HepG2 (cell line): ENCODE measurements around the gene TEKT5. TPM values are rescaled to one million over a fixed set of nuclear protein-coding genes. Genes with fewer than 3 reads are reported as not detected.

Experiments used
- CENPT ChIP-seq: sonication (generic); formaldehyde crosslinking; IDR thresholded peaks from 2 replicates; pipeline ENCODE4 v1.8.0; 2022; ENCODE audit warnings: low read depth, mild to moderate bottlenecking, moderate library complexity, missing genetic modification reagents
- HNF4G ChIP-seq, 2 experiments: sonication (generic) in 1 of 2; formaldehyde crosslinking in 1 of 2; IDR thresholded peaks; 2 replicates each; pipeline versions ENCODE4 v1.4.0 to v1.6.1; 2011 to 2020; ENCODE audit warnings: borderline replicate concordance in 2 of 2, low read depth in 2 of 2, mild to moderate bottlenecking in 2 of 2, low read length in 1 of 2, missing genetic modification reagents in 1 of 2, moderate library complexity in 1 of 2
- IKZF1 ChIP-seq: fragments of 450-650 bp; IDR thresholded peaks from 2 replicates; pipeline ENCODE4 v1.7.1; 2016
- IRF2 ChIP-seq: IDR thresholded peaks from 2 replicates; pipeline ENCODE4 v1.6.1; 2018; ENCODE audit warnings: missing genetic modification reagents, missing compliant biosample characterization
- MAFG ChIP-seq: sonication (generic); formaldehyde crosslinking; IDR thresholded peaks from 2 replicates; pipeline ENCODE4 v1.5.1; 2020; ENCODE audit warnings: mild to moderate bottlenecking, missing genetic modification reagents
- MBNL3 ChIP-seq: fragments of 250-450 bp; sonication (Bioruptor Pico); conservative IDR thresholded peaks from 2 replicates; pipeline ENCODE4 v1.8.0; 2022; ENCODE audit warnings: mild to moderate bottlenecking, inconsistent platforms
- NCOA2 ChIP-seq: sonication (generic); formaldehyde crosslinking; IDR thresholded peaks from 2 replicates; pipeline ENCODE4 v1.8.0; 2022; ENCODE audit warnings: inconsistent platforms
- PHF5A ChIP-seq: IDR thresholded peaks from one replicate; pipeline ENCODE4 v1.6.1; 2018; ENCODE audit warnings: low read depth, missing genetic modification reagents; ENCODE audit not compliant: unreplicated experiment
- ZNF33B ChIP-seq: sonication (generic); formaldehyde crosslinking; IDR thresholded peaks from 2 replicates; pipeline ENCODE4 v1.5.1; 2020; ENCODE audit warnings: mild to moderate bottlenecking, missing genetic modification reagents
- ZNF570 ChIP-seq: sonication (generic); formaldehyde crosslinking; IDR thresholded peaks from 2 replicates; pipeline ENCODE4 v1.4.0; 2020; ENCODE audit warnings: mild to moderate bottlenecking, missing genetic modification reagents, borderline replicate concordance
- ZNF761 ChIP-seq: sonication (generic); formaldehyde crosslinking; conservative IDR thresholded peaks from 2 replicates; pipeline ENCODE4 v1.4.0; 2020; ENCODE audit warnings: mild to moderate bottlenecking, missing genetic modification reagents
- polyA plus RNA-seq, 8 experiments: library from polyadenylated mRNA; depleted of rRNA in 3 of 8; stranded (reverse) in 7 of 8; unstranded in 1 of 8; fragments of >200 nt; fragmentation: Illumina TruSeq in 4 of 8; extraction: Trizol in 4 of 8; gene quantifications; 2 replicates each; pipeline versions ENCODE4 v1.2.1 to v1.2.3, GENCODE V29; 2011 to 2016; ENCODE audit warnings: low read depth in 4 of 8, missing spikeins in 1 of 8, mixed read lengths in 1 of 8; ENCODE audit not compliant: insufficient read depth in 1 of 8
- total RNA-seq, 5 experiments: library from RNA; depleted of rRNA; stranded (reverse); fragments of >200 nt; fragmentation: Illumina TruSeq; extraction: Trizol; gene quantifications; 2 replicates each; pipeline ENCODE4 v1.2.3, GENCODE V29; 2016; ENCODE audit warnings: low read depth in 1 of 5
- TF ChIP-seq, protein P1 (sequence below): sonication (generic); formaldehyde crosslinking; IDR thresholded peaks from 2 replicates; pipeline ENCODE4 v1.4.0; 2020; ENCODE audit warnings: missing genetic modification reagents
- TF ChIP-seq, protein P2 (sequence below): IDR thresholded peaks from 2 replicates; pipeline ENCODE4 v1.6.1; 2016
- TF ChIP-seq, protein P3 (sequence below): sonication (generic); formaldehyde crosslinking; IDR thresholded peaks from 2 replicates; pipeline ENCODE4 v1.8.0; 2023; ENCODE audit warnings: mild to moderate bottlenecking, missing genetic modification reagents
- TF ChIP-seq, protein P4 (sequence below): sonication (generic); formaldehyde crosslinking; IDR thresholded peaks from 2 replicates; pipeline ENCODE4 v1.8.0; 2022; ENCODE audit warnings: mild to moderate bottlenecking, missing genetic modification reagents; ENCODE audit not compliant: insufficient replicate concordance
- TF ChIP-seq, protein P5 (sequence below): sonication (generic); formaldehyde crosslinking; IDR thresholded peaks from 2 replicates; pipeline ENCODE4 v1.4.0; 2020; ENCODE audit warnings: mild to moderate bottlenecking, low read depth, missing genetic modification reagents
- TF ChIP-seq, protein P6 (sequence below): sonication (generic); formaldehyde crosslinking; IDR thresholded peaks from 2 replicates; pipeline ENCODE4 v1.4.0; 2020; ENCODE audit warnings: missing genetic modification reagents

TEKT5 gene
- total and polyA plus RNA-seq, 2 of the 13 experiments (the other 11 are each of a cell fraction or from before 2014, with no cell fraction given), result 0.16 TPM; not detected in 1

DNA sequence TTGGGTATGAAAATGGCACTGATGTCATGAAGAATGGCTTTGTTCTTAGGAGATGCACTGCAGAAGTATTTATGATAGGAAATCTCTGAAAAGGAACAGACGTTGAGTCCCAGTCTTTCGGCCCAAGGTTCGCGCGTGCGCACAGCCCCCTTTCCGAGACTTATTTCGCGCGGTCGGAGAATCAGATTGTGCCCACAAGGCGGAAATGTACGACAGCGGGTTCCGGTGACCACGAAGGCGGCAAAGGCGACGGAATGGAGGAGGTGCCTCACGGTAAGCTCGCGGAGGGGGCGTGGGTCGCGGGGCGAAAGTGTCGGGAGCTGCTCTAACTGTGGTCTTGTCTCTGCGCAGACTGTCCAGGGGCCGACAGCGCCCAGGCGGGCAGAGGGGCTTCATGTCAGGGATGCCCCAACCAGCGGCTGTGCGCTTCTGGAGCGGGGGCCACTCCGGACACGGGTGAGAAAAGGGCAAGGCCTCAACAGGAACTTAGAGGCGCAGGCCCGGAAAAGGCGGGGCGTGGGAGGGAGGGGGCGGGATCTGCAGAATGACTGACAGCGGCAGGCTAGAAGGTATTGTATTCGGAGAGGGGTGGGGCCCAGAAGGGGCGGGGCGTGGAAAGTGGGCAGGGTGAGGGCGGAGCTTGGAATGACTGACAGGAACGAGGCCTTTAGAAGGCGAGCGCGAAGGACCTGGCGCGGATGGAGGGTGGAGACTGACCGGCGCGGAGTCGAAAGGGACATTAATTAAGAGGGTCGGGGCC lies 49.1 kb upstream of the TEKT5 start, which contains the start of gene NUBP1 (continued):
- TF ChIP-seq, protein P1, sequence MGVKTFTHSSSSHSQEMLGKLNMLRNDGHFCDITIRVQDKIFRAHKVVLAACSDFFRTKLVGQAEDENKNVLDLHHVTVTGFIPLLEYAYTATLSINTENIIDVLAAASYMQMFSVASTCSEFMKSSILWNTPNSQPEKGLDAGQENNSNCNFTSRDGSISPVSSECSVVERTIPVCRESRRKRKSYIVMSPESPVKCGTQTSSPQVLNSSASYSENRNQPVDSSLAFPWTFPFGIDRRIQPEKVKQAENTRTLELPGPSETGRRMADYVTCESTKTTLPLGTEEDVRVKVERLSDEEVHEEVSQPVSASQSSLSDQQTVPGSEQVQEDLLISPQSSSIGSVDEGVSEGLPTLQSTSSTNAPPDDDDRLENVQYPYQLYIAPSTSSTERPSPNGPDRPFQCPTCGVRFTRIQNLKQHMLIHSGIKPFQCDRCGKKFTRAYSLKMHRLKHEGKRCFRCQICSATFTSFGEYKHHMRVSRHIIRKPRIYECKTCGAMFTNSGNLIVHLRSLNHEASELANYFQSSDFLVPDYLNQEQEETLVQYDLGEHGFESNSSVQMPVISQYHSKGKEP (CRISPR knock-in tag), result peak; percentile 93
- TF ChIP-seq MBNL3 (CRISPR knock-in tag) (no peak), CENPT (CRISPR knock-in tag) (peak; percentile 81; the same call in 1 of the 2 replicates), ZNF570 (CRISPR knock-in tag) (no peak), IRF2 (CRISPR knock-in tag) (peak; percentile 83), ZNF33B (CRISPR knock-in tag) (peak; percentile 99), IKZF1 (no peak), MAFG (CRISPR knock-in tag) (no peak), NCOA2 (CRISPR knock-in tag) (peak; percentile 61), PHF5A (CRISPR knock-in tag) (peak; percentile 22), HNF4G (IDR thresholded peaks at IDR 0.05; ENCODE audit: borderline replicate concordance, low read depth, low read length) (no peak), HNF4G (CRISPR knock-in tag; IDR thresholded peaks at IDR 0.05; ENCODE audit: borderline replicate concordance, low read depth) (no peak), ZNF761 (CRISPR knock-in tag) (peak; percentile 94; the same call in 1 of the 2 replicates)
- TF ChIP-seq, protein P2, sequence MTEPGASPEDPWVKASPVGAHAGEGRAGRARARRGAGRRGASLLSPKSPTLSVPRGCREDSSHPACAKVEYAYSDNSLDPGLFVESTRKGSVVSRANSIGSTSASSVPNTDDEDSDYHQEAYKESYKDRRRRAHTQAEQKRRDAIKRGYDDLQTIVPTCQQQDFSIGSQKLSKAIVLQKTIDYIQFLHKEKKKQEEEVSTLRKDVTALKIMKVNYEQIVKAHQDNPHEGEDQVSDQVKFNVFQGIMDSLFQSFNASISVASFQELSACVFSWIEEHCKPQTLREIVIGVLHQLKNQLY (CRISPR knock-in tag), result no peak
- TF ChIP-seq, protein P3, sequence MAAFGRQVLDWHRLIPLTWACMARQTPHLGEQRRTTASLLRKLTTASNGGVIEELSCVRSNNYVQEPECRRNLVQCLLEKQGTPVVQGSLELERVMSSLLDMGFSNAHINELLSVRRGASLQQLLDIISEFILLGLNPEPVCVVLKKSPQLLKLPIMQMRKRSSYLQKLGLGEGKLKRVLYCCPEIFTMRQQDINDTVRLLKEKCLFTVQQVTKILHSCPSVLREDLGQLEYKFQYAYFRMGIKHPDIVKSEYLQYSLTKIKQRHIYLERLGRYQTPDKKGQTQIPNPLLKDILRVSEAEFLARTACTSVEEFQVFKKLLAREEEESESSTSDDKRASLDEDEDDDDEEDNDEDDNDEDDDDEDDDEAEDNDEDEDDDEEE (CRISPR knock-in tag), result peak; percentile 80; the same call in 1 of the 2 replicates
- TF ChIP-seq, protein P4, sequence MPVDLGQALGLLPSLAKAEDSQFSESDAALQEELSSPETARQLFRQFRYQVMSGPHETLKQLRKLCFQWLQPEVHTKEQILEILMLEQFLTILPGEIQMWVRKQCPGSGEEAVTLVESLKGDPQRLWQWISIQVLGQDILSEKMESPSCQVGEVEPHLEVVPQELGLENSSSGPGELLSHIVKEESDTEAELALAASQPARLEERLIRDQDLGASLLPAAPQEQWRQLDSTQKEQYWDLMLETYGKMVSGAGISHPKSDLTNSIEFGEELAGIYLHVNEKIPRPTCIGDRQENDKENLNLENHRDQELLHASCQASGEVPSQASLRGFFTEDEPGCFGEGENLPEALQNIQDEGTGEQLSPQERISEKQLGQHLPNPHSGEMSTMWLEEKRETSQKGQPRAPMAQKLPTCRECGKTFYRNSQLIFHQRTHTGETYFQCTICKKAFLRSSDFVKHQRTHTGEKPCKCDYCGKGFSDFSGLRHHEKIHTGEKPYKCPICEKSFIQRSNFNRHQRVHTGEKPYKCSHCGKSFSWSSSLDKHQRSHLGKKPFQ, result peak; percentile 95
- TF ChIP-seq, protein P5, sequence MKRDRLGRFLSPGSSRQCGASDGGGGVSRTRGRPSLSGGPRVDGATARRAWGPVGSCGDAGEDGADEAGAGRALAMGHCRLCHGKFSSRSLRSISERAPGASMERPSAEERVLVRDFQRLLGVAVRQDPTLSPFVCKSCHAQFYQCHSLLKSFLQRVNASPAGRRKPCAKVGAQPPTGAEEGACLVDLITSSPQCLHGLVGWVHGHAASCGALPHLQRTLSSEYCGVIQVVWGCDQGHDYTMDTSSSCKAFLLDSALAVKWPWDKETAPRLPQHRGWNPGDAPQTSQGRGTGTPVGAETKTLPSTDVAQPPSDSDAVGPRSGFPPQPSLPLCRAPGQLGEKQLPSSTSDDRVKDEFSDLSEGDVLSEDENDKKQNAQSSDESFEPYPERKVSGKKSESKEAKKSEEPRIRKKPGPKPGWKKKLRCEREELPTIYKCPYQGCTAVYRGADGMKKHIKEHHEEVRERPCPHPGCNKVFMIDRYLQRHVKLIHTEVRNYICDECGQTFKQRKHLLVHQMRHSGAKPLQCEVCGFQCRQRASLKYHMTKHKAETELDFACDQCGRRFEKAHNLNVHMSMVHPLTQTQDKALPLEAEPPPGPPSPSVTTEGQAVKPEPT (CRISPR knock-in tag), result peak; percentile 98
- TF ChIP-seq, protein P6, sequence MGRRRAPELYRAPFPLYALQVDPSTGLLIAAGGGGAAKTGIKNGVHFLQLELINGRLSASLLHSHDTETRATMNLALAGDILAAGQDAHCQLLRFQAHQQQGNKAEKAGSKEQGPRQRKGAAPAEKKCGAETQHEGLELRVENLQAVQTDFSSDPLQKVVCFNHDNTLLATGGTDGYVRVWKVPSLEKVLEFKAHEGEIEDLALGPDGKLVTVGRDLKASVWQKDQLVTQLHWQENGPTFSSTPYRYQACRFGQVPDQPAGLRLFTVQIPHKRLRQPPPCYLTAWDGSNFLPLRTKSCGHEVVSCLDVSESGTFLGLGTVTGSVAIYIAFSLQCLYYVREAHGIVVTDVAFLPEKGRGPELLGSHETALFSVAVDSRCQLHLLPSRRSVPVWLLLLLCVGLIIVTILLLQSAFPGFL (CRISPR knock-in tag), result no peak; the same call in 1 of the 2 replicates
